Epithelial cell of esophagus (primary cell): ENCODE results near the gene GNG13.
A peak's percentile ranks its signal among the peaks of the same experiment; 100 is the strongest.

Experiments used
- DNase-seq: peaks from one replicate; pipeline ENCODE4 v3.0.0; 2010; ENCODE audit warnings: low read depth
- H3K4me3 ChIP-seq: 2 replicates; pipeline ENCODE4 v1.5.1; 2011; ENCODE audit warnings: mild to moderate bottlenecking, low read length, control low read depth
- CTCF ChIP-seq: IDR thresholded peaks from 2 replicates; pipeline ENCODE4 v1.5.1; 2011; ENCODE audit warnings: low read depth, mild to moderate bottlenecking, low read length, control low read depth, inconsistent platforms; ENCODE audit not compliant: insufficient read depth; ENCODE audit errors: missing control alignments

Gene GNG13

GRCh38 chr16:808085-808386 is 7.5 kb upstream of the GNG13 start:
- peak overlapping the region; percentile 83 for H3K4me3 ChIP-seq
- no peak for TF ChIP-seq CTCF
- no peak for DNase-seq

- peak overlapping the region; percentile 83 for H3K4me3 ChIP-seq
- peak; percentile 92 for DNase-seq
- no peak for TF ChIP-seq CTCF
Measured at GRCh38 chr16:807347-808084, 7.0 kb upstream of the GNG13 start.

GRCh38 chr16:805474-805873 is 4.9 kb upstream of the GNG13 start:
- no peak overlapping the region for H3K4me3 ChIP-seq
- no peak for DNase-seq
- no peak for TF ChIP-seq CTCF

- DNase-seq = no peak
- no peak overlapping the region for H3K4me3 ChIP-seq
- TF ChIP-seq CTCF = no peak
Measured at GRCh38 chr16:804193-805048, 3.9 kb upstream of the GNG13 start.

- no peak overlapping the region for H3K4me3 ChIP-seq
- no peak for DNase-seq
- TF ChIP-seq CTCF = no peak
Measured at GRCh38 chr16:803754-804080, 3.2 kb upstream of the GNG13 start.

GRCh38 chr16:802914-803753 is 2.6 kb upstream of the GNG13 start:
- DNase-seq = no peak
- TF ChIP-seq CTCF = no peak
- no peak overlapping the region for H3K4me3 ChIP-seq
